SK-MEL-5 (cell line): ENCODE results near the gene ADAM12. TPM values are rescaled to one million over a fixed set of nuclear protein-coding genes. Genes with fewer than 3 reads are reported as not detected.

Experiments
- DNase-seq: peaks from one replicate; pipeline ENCODE4 v3.0.0-alpha.2; 2016; ENCODE audit warnings: low read depth, low spot score
- in situ Hi-C: cut with HindIII; loops from 2 replicates; pipeline ENCODE4 v1.10.0; 2016; ENCODE audit warnings: low sequenced_read_pairs, high pct_unique_total_duplicates, low pct_unique_long_range_greater_than_20kb
- total RNA-seq: library from RNA; depleted of rRNA; stranded (reverse); fragments of >200 nt; shearing (Covaris generic); gene quantifications from 2 replicates; pipeline ENCODE4 v1.2.3, GENCODE V29; 2014

Gene ADAM12
- total RNA-seq, 1 experiment from 2014 or later = 0.87 TPM

DNA sequence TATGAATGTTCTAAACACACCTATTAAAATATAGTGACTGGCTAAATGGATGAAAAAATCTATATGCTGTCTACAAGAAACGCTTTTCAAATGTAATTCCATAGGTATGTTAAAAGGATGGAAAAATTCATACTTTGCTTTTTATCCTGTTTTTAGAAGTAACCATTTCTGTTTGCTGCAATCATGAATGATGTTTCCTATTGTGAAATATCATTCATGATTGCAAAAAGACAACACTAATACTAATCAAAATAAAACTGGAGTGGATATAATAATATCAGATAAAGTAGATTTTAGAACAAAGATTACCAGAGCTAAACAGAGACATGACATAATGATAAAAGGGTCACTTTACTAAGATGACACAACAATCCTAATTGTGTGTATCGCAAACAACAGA lies 353.7 kb downstream of the ADAM12 start:
- DNase-seq = no peak
- in situ Hi-C loops = no loop called here

DNA sequence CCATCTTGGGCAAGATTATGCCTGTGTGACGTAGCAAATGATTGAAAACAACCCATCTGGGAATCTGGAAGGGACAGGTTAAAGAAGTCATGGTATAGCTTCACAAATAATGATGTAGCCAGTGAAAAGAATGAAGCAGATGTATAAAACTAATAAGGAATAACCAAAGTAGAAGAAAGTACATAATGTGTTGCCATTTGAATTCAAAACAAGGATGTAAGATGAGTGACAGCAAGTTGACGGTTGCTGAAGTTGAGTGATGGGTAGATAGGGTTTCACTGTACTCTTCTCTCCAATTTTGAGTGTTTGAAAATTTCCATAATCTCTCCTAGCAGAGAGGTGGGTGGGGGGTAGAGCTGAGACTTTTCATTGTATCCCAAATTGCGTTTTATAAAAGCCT lies 358.3 kb downstream of the ADAM12 start:
- no peak for DNase-seq
- in situ Hi-C loops = no loop called here

DNA sequence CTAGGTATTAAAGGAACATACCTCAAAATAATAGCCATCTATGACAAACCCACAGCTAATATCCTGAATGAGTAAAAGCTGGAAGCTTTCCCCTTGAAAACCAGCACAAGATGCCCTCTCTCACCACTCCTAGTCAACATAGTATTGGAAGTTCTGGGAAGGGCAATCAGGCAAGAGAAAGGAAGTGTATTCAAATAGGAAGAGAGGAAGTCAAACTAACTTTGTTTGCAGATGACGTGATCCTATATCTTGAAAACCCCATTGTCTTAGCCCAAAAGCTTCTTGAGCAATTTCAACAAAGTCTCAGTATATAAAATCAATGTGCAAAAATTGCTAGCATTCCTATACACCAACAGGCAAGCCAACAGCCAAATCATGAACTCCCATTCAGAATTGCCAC lies 360.6 kb downstream of the ADAM12 start:
- no peak for DNase-seq
- in situ Hi-C loops = no loop called here

DNA sequence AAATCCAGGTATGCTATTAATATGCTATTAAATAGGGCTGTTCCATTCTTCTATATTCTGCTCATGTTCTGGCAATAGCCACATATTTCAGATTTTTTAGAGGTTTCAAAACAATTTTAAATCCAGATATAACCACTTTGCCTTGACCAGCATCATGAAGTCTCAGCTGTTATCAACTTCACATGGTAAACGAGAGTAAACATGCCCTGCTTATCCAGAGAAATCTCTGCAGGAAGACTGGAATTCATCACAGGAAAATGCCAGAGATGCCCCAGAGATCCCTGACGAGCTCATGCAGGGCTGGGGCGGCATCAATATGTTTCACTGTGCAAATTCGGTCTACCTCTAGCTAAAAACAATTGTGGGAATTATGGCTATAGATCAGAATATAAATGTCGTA lies 365.4 kb downstream of the ADAM12 start:
- no peak for DNase-seq
- in situ Hi-C loops = no loop called here

DNA sequence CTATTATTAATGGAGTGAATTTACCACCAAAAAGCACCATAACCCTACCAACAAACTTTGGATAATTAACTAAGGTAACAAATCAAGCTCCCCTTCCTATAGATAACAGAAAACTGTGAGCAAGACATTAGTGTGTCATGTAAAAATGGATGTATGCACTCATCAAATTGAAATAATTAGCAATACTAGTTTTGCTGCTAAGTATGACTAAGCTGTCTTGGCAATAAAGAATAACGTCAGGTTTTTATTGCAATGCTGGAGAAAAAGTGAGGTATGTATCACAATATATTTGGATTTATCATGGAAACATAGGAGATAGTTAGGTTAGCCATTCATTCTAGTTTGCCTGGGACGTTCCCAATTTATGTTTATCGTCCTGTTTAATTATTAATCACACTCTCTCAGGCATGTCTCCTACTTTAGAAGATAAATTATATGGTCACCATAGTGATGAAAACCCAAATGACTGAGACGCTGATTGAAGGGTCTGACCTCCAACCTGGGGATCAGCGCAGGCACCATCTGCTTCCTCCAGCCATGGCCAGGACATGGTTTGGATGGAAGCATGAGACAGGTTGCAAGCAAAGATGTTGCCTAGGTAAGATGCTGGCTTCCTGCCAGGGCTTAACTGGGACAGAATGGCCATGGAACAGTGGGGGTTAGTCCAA lies 366.3 kb downstream of the ADAM12 start:
- in situ Hi-C loops = no loop called here

DNA sequence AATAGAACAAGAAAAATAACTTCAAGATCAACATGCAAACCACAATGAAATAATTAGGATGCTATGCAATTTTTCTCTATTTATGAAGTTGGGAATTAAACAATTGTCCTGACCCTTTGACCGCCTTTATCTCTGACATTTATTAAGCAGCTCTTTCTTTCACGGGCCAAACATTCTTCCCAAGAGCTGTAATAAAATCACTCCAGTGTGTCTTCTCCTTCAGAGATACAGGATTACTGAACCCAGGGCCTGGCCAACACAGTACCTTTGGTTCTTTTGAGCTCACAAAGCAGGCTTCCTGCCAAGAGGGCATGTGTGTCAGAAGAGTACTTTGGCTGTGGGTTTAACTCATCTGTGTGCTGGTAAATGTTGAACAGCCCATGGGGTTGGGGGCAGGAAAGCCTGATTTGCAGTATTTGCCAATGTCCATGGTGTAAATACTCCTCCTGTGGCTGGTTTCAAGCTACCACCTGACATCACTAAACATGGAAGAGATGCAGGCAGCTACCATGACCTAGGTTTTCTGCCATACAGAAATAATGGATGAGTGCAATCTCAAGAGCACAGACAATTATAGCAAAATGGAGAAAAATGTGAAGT lies 370.2 kb downstream of the ADAM12 start:
- DNase-seq = no peak
- in situ Hi-C loops = no loop called here

More for the DNA sequence above, 366.3 kb downstream of the ADAM12 start:
- no peak for DNase-seq

DNA sequence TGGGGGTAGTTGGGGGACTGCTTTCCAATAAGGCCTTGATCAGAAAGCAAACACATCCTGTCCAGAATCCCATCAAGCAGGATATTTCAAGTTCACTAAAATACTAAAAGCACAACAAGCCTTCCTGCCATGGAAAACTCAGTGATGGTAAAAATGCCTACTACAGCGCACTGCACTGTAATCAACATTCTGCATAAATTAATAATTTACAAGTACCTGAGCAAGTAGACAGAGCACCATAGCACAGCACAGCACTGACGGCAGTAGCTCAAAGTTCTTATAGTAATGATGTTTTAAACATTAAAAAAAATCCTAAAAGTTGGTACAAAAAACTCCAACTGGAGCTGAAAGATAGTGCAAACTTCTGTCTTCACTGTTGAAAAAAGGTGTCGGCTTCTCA lies 371.4 kb downstream of the ADAM12 start:
- DNase-seq = no peak
- in situ Hi-C loops = no loop called here

DNA sequence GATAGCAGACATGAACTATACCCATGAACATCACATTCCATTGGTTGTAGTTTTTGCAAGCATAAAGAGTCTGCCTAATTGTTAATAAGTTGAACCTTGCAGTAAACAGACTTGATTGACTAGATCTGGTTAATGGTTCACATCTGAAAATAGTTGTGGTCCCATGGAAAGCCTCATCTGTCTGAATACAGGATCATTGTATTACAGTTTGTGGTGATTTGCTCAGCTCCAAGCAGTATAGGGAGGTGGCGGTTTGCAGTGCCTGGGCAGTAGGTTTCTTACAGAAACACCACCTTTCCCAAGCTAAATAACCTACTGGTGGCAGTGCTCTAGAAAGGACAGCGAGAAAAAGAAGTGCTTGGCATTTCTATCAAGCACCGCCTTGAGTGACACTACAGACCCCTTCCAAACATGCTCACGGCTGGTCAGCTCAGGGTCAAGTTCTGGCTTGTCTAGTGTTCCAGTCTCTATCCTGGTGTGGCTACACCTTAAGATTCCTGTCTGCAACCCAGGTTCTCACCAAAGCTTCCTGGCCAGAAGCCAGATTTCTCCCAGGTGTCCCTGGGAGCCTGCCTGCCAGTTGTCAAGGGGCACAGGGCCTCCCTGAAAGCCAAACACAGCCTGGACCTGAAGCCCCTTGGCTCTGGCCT lies 372.0 kb downstream of the ADAM12 start:
- DNase-seq = no peak
- in situ Hi-C loops = no loop called here

DNA sequence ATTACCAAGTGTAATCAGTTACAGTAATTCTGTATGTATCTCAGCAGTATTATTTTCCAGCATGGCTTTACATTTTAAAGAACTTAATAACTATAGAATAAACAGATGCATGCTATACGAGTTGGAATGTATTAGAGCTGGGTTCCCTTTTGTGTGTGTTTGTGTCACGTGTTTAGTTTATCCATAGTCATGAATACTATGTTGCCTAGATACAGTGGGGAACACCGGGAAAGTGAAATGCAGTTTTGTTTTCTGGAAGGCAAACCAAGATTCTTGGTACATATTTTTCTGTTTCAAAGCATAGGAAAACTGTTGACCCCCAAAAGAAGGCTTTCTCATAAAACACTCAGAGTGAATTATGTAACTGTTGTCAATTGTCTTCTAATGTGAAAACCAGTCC lies 372.9 kb downstream of the ADAM12 start:
- DNase-seq = no peak
- in situ Hi-C loops = no loop called here

DNA sequence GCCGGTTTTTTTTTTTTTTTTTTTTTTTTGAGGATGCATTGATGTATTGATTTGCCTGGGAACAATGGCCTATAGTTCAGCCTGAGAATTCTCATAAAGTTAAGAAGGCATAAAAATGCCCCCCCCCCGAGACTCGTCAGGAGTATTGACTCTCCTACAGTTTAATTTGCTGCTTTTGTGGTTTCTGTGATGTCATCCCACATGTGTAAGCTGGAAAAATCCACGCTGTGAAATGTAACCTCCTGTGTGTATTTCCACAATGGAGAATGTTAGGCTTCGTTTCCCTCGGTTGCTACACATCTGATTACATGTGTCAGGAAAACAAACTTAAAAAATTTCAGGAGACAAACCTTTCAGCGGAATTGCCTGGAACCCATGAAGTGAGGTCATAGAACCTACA lies 374.0 kb downstream of the ADAM12 start:
- in situ Hi-C loops = no loop called here
- no peak for DNase-seq

DNA sequence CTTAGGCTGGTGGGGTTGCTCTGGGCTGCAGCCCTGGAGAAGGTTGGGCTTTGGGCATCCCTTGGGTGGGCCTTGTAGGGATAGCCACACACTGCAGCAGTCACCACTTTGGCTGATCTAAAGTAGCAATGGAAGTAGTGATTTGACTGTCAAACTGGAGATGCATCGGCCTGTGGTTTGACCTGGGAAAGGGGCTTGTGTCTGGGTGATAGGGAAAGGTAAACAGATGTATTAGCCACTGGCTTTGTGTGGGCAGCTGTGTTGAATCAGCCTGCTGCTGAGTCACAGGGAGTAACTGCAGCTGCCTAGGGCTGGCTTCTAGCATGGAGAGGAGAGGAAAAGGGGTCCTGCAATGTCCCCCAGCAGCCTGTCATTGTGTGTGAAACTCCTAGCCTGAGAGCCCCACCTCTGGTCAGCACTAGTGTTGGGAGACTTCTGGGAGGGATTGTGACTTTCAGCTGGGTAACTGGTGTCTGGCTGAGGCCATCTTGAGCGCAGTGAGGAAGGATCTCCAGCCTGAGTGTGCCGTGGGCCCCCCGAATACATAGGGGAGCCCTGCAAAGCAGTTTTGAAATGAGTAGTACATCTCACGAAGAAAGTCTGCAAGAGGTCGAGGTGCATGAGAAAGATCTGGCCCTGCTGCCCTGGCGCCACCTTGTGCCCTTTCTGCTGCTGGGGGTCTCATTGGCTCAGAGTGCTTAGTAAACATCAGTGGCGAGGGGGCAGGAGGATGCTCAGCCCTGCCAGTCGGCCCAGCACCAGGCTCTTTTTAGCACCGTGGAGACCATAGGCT lies 374.6 kb downstream of the ADAM12 start:
- in situ Hi-C loops = no loop called here
- peak; percentile 3 for DNase-seq

DNA sequence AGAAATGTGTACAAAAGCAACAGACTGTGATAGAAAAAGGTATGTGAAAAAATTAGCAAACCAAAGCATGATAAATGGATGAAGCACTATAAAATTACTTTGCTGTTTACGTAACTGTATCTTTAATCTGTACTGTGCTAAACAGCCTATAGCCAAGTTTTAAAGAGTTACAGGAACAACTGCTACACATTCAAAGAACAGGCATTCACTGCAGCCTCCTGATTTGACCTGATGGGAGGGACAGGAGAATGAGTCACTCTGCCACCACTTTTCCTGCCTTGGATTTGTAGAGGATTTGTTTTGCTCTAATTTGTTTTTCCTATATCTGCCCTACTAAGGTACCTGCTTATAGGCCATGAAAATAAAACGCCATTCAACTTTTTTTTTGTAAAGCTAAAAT lies 375.8 kb downstream of the ADAM12 start:
- in situ Hi-C loops = no loop called here
- no peak for DNase-seq

DNA sequence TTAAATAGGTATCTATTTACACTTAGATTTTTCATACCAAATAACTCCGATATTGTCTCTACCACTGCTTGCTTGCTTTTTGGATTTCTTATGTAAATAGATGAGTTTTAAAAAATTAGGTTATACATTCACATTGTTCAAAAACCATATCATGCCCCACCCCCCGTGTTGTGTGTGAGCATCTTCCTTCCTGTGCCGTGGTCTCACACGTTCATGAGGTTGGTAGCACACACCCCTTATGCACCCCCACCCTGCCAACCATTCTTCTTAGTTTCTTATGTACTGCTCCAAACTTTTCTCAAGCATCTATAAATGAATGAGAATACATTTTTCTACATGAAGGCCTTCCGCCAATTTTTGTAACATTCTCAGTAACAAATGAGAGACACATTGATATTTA lies 376.3 kb downstream of the ADAM12 start:
- in situ Hi-C loops = no loop called here
- no peak for DNase-seq

DNA sequence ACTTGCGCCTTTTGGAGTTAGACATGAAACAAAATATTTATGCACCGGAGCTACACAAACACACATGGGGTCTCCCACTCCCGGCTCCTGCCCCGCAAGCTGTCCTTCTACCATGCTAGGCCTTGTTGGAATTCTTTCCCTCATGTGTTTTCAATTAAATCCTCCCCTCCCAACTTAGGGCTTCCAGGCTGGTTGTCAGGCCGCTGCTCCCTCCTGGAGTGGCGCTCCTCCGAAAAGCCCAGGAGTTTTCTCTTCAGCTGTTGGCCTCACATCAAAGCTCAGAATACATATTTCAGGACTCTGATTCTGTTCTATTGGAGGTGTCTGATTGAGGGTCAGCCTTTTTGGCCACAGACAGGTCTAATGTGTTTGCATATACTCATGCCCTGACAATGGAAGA lies 378.6 kb downstream of the ADAM12 start:
- in situ Hi-C loops = no loop called here
- DNase-seq = no peak

DNA sequence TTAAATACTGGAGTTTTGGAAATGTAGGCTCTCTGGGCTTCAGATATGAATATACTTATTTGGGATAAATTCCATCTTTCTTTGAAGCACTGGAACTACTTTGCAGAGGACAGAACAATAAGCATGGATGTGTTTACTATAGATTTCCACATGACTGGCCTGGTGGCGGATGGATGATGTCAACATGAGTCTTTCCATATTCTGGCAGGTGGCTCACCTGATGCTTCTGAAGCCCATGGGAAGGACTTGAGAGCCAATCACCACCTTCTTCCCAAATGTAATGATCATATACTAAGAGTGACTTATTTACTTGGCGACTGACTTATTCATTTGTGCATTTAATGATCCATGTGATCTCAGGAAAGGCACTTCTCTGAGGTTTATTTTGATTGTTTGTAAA lies 381.4 kb downstream of the ADAM12 start:
- in situ Hi-C loops = no loop called here
- DNase-seq = no peak

DNA sequence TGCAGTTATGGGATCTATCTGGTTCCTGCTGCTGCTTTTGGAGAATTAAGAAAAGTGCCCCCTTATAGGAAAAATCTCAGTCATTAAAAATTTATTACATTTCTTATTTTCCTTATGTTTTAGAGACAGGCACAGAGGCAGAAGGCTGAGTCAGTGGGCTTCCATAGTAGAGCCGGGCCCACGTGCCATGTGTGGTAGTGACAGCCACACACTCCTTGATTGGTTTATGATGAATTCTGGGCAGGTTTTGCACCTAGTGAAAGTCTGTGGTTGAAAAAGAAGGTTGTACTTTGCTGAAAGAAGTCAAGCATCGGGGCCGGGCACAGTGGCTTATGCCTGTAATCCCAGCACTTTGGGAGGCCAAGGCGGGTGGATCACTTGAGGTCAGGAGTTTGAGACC lies 382.0 kb downstream of the ADAM12 start:
- in situ Hi-C loops = no loop called here
- DNase-seq = no peak

DNA sequence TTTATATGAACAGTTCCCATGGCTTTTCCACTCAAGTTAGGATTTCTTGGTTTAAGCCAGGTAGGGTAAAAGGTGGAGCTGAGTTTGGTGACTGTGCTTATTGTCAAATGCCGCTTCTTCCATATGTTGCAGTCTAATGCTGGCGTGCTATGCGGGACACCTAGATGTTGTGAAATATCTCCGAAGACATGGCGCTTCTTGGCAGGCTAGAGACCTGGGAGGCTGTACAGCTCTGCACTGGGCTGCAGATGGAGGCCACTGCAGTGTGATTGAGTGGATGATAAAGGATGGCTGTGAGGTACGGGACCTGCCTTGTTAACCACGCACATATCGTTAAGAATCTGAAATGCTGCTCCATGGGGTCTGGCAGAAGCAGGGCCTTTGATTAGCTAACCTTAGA lies 383.5 kb downstream of the ADAM12 start:
- DNase-seq = no peak
- in situ Hi-C loops = no loop called here

DNA sequence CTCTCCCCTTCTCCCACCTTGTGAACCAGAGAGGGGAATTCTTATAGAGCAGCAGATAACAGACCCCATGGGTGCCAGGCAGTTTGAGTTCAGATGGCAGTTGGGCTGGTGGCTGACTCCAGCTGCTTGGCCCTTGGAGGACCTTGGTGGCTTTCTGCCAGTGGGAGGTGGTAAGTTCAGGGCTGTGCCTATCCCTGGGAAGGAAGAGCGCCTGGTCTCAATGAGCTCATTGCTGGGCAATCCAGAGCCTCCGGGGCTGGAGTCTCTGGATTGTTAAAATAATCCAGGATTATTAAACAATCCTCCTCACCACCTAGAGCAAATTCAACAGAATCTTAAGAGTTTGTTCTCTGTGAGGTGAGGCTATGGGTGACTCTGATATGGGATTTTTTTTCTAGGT lies 386.7 kb downstream of the ADAM12 start:
- in situ Hi-C loops = no loop called here
- DNase-seq = peak; percentile 4
